NCI-H1436 treated with DMSO at 0.1 percent for 48 hours (cell line): ENCODE data around the gene ZFYVE28.

Experiments
- DNase-seq: peaks from one replicate; lab custom pipeline; 2025; lab: John Stamatoyannopoulos, UW

The ZFYVE28 gene

DNA sequence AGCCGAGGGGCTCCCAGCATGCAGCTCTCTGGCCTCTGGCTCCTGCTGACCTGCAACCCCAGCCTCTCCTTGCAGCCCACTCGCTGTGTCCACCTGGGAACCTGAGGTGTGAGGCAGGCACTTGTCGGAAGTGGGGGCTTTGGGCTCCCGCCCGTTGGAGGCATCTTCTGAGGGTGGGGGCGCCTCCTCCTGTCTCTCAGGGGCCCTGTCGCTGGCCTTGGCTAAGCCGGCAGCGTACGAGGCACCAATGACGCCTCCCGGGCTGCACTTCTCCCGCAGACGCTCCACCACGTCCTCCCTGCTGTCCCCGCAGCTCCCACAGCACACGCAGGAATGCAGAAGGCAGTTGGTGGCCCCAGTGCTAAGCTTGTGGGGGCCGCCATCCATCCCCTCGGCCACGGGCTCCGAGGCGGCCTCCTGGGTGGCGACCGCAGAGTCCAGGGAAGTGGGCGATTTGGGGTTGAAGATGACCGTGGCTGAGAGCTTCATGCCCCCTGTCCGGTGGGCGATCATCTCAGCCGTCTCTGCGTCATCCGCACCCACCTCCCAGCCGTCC, 114.0 kb downstream of the ZFYVE28 start:
- DNase-seq, result no peak

- no peak for DNase-seq
Observed at GRCh38 chr4:2303686-2304320, 114.6 kb downstream of the ZFYVE28 start.

DNA sequence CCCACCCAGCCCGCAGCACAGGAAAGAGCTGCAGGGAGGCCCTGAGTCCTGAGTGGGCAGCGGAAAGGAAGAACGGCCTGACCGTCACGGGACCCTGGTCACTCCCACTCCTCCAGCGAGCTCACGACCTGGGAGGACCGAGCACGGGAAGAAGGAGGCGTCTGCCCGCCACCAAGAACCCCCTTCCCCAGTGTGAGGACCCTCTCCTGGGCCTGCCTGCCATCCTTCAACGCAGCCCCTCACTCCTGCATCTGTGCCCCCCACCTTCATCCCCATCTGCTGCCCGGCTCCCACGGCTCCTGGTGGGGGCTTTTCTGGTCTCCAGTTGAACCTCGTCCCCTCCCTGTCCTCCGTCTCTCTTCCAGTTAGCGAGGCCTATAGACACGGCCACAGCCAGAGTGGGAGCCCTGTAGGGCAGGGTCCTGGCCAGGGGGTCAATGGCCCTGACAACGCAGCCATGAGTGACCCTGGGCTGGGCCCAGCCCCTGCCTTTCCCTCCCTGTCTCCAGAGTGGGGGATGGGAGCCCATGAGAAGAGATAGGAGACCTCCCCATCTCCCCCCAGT, 115.2 kb downstream of the ZFYVE28 start:
- DNase-seq, result no peak

DNA sequence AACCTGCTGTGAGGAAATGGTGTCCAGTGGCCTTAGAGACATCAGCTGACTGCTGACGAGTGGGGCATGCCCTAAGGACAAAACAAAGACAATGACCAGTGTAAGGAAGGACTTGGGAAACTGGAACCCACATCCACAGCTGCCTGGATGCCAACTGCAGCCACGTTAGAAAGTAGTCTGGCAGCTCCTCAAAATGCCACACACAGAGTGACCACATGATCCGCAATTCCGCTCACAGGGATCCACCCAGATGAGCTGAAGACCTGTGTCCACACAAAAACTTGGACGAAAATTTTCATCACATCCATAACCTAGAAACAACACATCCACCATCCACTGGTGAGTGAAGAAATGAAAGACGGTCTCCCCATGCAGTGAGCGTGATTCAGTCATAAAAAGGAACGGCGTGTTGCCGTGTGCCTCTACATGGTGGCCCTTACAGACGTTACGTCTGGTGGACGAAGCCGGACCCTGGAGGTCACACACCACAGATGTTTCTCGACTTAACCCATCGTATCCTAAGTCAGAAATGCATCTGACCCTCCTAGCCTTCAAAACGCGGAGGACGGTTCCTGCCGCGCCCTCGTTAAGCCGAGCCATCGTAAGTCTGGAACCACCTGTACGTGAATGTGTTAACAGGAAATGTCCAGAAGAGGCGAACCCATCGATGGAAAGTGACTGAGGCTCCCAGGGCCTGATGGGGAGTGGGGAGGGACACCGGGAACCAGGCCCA, 115.9 kb downstream of the ZFYVE28 start:
- no peak for DNase-seq

GRCh38 chr4:2301806-2302205, 116.6 kb downstream of the ZFYVE28 start:
- DNase-seq, result no peak

- no peak for DNase-seq
Observed at GRCh38 chr4:2301225-2301642, 117.2 kb downstream of the ZFYVE28 start.

DNA sequence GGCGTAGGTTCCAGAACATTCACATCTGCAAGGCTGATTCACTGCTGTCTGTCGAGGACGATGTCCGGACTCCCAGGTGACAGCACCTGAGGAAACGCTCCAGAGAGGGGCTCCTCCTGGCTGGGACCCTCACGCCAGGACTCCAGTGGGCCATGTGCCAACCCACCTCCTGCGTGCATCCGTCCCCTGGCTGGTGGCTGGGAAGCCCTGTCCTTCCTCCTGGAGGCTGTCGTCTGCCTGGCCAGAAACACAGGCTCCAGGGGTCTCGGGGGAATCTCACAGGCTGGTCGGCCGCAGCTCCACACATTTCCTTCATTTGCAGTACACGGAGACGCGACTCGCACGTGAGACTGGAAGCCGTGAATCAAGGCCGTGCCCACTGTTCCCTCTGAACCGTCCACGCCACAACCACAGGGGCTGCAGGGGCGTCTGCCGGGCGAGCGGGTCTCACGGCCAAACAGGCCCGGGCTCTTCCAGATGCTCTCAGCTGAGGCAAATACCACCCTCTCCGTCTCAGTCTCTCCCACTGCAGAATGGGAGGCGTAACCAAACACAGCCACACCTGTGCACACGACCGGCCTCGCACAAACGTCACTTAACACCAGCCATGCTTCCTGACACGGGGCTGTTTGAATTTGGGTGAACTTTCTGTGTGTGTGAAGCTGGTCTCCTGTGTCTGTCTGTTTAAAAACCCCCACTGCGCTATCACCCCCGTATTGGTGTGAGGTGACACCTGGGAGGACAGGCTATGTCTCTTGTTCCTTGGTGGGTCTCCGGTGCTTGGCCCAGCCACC, 117.8 kb downstream of the ZFYVE28 start:
- DNase-seq, result no peak

DNA sequence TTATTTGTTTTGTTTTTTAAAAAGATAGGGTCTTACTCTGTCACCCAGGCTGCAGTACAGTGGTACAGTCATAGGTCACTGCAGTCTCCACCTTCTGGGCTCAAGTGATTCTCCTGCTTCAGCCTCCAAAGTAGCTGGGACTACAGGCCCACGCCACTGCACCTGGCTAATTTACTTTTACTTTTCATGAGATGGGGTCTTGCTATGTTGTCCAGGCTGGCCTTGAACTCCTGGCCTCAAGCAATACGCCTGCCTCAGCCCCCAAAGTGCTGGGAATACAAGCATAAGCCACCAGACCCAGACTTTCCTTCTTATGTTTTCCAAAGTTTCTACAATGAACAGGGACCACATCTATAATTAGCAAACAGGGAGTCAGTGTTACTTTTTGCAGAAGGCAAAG, 118.7 kb downstream of the ZFYVE28 start:
- DNase-seq, result no peak

- DNase-seq, result no peak
Observed at GRCh38 chr4:2298532-2298991, 119.9 kb downstream of the ZFYVE28 start.

DNA sequence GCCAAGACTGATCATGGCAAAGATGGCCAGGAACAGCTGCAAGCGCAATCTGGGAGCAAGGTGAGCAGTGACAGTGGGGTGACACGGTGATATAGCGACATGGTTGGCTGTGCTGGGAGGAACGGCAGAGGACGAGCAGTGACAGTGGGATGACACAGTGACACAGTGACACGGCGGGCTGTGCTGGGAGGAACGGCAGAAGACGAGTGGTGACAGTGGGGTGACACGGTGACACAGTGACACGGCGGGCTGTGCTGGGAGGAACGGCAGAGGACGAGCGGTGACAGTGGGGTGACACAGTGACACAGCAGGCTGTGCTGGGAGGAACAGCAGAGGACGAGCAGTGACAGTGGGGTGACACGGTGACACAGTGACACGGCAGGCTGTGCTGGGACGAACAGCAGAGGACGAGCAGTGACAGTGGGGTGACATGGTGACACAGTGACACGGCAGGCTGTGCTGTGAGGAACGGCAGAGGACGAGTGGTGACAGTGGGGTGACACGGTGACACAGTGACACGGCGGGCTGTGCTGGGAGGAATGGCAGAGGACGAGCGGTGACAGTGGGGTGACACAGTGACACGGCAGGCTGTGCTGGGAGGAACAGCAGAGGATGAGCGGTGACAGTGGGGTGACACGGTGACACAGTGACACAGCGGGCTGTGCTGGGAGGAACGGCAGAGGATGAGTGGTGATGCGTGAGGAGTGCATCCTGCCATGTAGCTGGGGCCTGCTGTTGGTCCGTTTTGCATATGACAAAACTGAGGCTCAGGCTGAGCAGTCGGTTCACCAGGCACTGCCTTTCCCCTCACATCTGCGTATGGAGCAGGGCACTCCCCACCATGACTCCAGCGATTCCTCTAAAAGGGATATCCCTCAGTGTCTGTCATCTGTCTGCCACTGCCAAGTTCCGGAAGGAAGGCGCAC, 120.6 kb downstream of the ZFYVE28 start:
- DNase-seq, result no peak

DNA sequence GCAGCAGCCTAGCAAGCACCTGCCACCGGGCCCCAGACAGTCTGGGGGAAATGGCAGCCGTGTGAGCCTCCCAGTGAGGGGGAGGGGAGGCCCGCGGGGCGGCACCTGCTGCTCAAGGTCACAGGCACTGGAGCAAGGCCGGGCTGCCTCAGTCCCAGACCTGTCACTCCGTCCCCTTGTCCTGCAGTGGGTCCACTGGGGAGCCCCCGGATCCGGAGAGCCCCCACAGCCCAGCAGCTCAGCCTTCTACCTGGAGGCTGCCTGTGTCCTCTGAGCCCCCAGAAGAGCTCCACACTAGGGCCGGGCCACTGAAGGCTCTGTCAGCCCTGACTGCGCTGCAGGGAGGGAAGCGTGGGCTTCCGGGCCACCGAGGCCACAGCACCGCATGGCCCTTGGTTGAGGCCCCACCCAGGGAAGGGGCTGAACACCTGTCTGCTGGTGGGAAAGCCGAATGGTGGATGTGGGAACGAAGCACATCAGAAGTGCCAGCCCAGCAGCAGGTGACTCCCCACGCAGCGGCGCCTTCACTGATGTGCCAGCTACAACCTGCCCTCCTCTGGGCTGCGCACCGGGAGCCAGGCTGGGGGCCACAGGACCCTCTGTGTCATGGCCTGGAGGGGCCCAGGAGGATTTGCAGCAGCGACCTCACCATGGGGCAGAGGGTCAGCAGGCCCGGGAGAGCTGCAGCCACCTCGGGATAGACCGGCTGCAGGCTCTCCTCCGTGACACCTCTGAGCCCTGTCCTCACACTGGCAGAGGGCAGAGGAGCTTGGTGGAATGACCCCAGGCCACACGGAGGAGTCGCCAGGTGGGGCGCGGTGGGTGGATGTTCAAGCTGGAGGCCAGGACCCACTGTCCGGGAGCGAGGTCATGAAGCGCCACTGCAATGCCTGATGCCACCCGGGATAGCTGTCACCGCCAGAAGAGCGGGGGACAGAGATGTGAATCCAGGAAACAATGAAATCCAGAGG, 121.5 kb downstream of the ZFYVE28 start:
- no peak for DNase-seq

DNA sequence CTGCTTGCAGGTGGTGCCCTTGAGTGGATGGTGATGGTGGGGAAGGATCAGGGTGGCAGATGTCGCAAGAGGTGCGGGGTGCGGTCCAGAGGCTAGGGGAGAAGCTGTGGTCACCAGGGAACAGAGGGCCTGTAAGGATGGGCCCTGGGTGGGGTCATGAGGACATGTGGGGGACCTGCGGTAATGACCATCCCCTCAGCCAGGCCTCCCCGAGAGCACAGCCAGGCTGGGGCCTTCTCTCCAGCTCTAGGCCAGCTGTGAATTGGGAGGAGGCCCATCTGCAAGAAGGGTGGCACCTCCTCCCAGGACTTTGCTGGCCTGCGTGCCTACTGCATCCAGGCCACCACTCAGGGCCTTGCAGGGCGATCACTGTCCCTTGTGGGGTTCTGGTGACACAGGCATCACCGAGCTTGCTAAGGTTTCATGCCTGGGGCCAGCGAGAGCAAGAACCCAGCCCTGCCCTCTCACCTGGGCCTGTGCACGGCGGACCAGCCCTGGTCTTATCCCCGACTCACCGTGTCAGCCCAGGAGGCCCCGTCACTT, 122.5 kb downstream of the ZFYVE28 start:
- DNase-seq, result no peak

- no peak for DNase-seq
Observed at GRCh38 chr4:2295500-2295899, 122.9 kb downstream of the ZFYVE28 start.

- no peak for DNase-seq
Observed at GRCh38 chr4:2292646-2293108, 125.8 kb downstream of the ZFYVE28 start.

GRCh38 chr4:2291705-2292645, 126.5 kb downstream of the ZFYVE28 start:
- DNase-seq, result no peak

DNA sequence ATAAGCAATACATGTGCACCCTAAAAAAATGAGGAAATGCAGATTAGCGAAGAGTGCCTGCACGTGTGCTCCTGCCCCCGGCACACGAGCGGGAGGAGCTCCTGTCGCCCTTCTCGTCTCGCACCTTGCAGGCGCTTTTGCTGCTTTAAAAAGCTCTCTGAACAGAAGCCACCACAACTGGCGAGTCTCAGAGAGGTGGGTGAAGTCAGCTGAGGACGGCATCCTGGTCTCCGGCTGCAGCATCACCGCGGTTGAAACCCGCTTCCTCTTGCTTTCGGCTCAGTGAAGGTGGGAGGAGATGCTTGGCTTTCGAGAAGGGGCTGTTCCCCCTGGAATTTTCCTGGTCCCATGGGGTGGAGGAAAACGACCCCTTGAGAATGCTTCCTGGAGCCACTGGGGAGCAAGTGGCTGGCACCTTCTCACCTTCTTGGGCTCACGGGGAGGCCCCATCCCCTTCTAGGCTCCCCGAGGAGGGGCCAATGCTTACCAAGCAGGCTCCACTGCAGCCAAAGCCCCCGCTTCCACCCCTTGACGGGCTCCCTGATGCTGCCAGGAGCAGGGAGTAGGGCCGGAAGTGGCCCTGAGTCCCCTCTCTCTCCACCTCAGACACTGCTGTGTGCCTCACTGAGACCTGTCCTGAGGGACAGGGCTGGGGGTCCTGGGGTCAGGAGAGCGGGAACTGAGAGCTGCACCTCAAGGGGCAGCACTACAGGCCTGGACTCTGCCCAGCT, 127.3 kb downstream of the ZFYVE28 start:
- no peak for DNase-seq

DNA sequence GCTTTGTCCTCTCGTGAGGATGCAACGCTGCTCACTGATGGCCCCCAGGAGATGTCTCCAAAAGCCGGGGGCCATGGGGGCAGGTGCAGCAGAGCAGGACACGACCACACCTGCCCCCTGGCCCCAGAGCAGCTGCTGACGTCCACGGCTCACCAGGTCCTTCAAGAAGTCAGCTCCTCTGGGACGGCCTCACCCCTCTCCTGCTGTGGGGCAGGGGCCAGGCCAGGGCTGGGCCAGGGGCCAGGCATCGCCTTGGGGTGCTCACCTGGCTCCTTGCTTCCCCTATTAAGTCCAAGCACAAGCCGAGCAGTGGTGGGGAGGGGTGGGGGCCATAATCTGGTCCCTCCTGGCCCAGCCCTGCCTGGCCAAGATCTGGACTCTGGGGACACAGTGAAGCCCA, 128.0 kb downstream of the ZFYVE28 start:
- no peak for DNase-seq

DNA sequence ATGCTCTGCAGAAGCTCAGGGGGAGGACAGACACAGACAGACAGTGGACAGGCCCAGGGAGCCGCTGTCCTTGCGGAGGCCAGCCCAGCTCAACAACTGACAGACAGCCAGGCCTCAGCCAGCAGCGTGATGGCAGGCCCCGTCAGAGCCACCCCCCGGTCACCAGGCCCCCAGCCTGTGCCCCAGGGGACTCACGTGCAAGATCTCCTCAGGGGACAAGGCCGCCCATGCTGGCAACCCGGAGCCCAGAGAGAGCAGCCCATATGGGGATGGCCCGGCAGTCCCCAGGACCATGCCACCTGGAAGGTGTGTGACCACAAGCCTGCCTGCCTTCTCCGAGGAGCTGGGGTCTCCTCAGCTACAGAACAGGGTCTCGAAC, 128.5 kb downstream of the ZFYVE28 start:
- DNase-seq, result no peak
